Natural killer cell (primary cell): ENCODE results near the gene DTX2. TPM values are rescaled to one million over a fixed set of nuclear protein-coding genes. Genes with fewer than 3 reads are reported as not detected.
A peak's percentile ranks its signal among the peaks of the same experiment; 100 is the strongest.
"Not testable (repeated sequence)": the region's sequence is repeated elsewhere in the genome, so short reads cannot be mapped to it uniquely, and the experiment has no call there.

Source experiments
- ATAC-seq, 3 donors: fragments of 150-1000 bp in 2 of 3; fragments of 200-7000 bp in 1 of 3; cut with Tn5 transposase; 1 replicate in 1 of 3; 2 replicates in 2 of 3; pipeline ENCODE4 v1.10.0; 2021; ENCODE audit warnings: mild to moderate bottlenecking in 2 of 3, moderate library complexity in 2 of 3
- DNase-seq, 2 donors: peaks; one replicate each; pipeline versions ENCODE4 v3.0.0 to v3.0.0-alpha.2; 2013 to 2021; ENCODE audit warnings: mixed read lengths in 1 of 2
- H3K27ac ChIP-seq: one replicate; pipeline ENCODE4 v1.5.1; 2013; ENCODE audit warnings: mild to moderate bottlenecking, low read length
- H3K27me3 ChIP-seq: one replicate; pipeline ENCODE4 v1.6.1; 2013; ENCODE audit warnings: low read length; ENCODE audit not compliant: control insufficient read depth, insufficient read depth
- H3K36me3 ChIP-seq: one replicate; pipeline ENCODE4 v1.6.1; 2013; ENCODE audit warnings: low read length; ENCODE audit not compliant: control insufficient read depth, insufficient read depth
- H3K4me1 ChIP-seq: one replicate; pipeline ENCODE4 v1.6.1; 2013; ENCODE audit warnings: low read length; ENCODE audit not compliant: control insufficient read depth, insufficient read depth
- H3K4me3 ChIP-seq: one replicate; pipeline ENCODE4 v1.5.1; 2013; ENCODE audit warnings: low read length
- H3K9me3 ChIP-seq: one replicate; pipeline ENCODE4 v1.6.1; 2013; ENCODE audit warnings: low read length; ENCODE audit not compliant: control insufficient read depth, insufficient read depth
- H3K27ac Mint-ChIP-seq, 2 donors: one replicate each; pipeline ENCODE4 v1.8.0; 2022; ENCODE audit warnings: mild to moderate bottlenecking in 2 of 2, mixed read lengths in 2 of 2, moderate library complexity in 1 of 2
- H3K27me3 Mint-ChIP-seq, 2 donors: one replicate each; pipeline ENCODE4 v1.8.0; 2022; ENCODE audit warnings: low read depth in 2 of 2, mixed read lengths in 2 of 2
- H3K36me3 Mint-ChIP-seq: one replicate; pipeline ENCODE4 v1.8.0; 2022; ENCODE audit warnings: mixed read lengths
- H3K4me1 Mint-ChIP-seq, 2 donors: one replicate each; pipeline ENCODE4 v1.8.0; 2022; ENCODE audit warnings: mixed read lengths in 2 of 2
- H3K4me3 Mint-ChIP-seq: one replicate; pipeline ENCODE4 v1.8.0; 2022; ENCODE audit warnings: mild to moderate bottlenecking, moderate library complexity, mixed read lengths
- H3K9me3 Mint-ChIP-seq, 2 donors: one replicate each; pipeline ENCODE4 v1.8.0; 2022; ENCODE audit warnings: mixed read lengths in 2 of 2
- WGBS: methylation state at CpG from one replicate; pipeline ENCODE4 v1.1.7; 2013; ENCODE audit warnings: missing lambda C conversion rate; ENCODE audit not compliant: insufficient coverage; 5-methylcytosine and 5-hydroxymethylcytosine counted together
- intact Hi-C: fragments of 100-400 bp; cut with micrococcal nuclease; formaldehyde crosslinking; loops from one replicate; pipeline ENCODE4 v1.14.2; 2022
- total RNA-seq, 4 donors: library from RNA; stranded (reverse); fragments of 120-200 nt in 1 of 4; gene quantifications; one replicate each; pipeline versions ENCODE4 v1.2.3 to v1.2.4, GENCODE V29; 2013 to 2022

Gene DTX2
- total RNA-seq, 3 donors from 2014 or later (not counting 1 experiment from before 2014, with no cell fraction given): 32.3 to 48.3 (median 40.5) TPM

- H3K4me3 ChIP-seq, H3K36me3 Mint-ChIP-seq, DNase-seq, H3K36me3 ChIP-seq, H3K27me3 ChIP-seq, H3K9me3 Mint-ChIP-seq, H3K27ac Mint-ChIP-seq, H3K4me3 Mint-ChIP-seq, H3K4me1 ChIP-seq, H3K27ac ChIP-seq, ATAC-seq, H3K4me1 Mint-ChIP-seq, intact Hi-C loops, H3K9me3 ChIP-seq, H3K27me3 Mint-ChIP-seq: not testable (repeated sequence)
- WGBS: no CpG with 5 or more reads among the region's 20 CpGs
Observed at GRCh38 chr7:76485822-76486610, 24.5 kb downstream of the DTX2 start.

GRCh38 chr7:76486618-76487017 is 25.1 kb downstream of the DTX2 start:
- H3K27ac ChIP-seq, H3K4me1 ChIP-seq, H3K27ac Mint-ChIP-seq, H3K9me3 ChIP-seq, H3K27me3 Mint-ChIP-seq, H3K36me3 Mint-ChIP-seq, H3K36me3 ChIP-seq, H3K4me3 Mint-ChIP-seq, DNase-seq, H3K27me3 ChIP-seq, intact Hi-C loops, H3K9me3 Mint-ChIP-seq, H3K4me3 ChIP-seq, H3K4me1 Mint-ChIP-seq: not testable (repeated sequence)
- WGBS: no CpG with 5 or more reads among the region's 5 CpGs
- peak; percentile 90 to 96 (median 96) for ATAC-seq

GRCh38 chr7:76487969-76488368 is 26.5 kb downstream of the DTX2 start:
- H3K36me3 ChIP-seq, intact Hi-C loops, H3K27me3 ChIP-seq, ATAC-seq, H3K4me1 Mint-ChIP-seq, H3K9me3 Mint-ChIP-seq, H3K9me3 ChIP-seq, H3K4me3 ChIP-seq, H3K36me3 Mint-ChIP-seq, DNase-seq, H3K27me3 Mint-ChIP-seq, H3K27ac Mint-ChIP-seq, H3K27ac ChIP-seq, H3K4me3 Mint-ChIP-seq, H3K4me1 ChIP-seq: not testable (repeated sequence)
- WGBS: 57% methylated on average over 2 of the region's 13 CpGs

GRCh38 chr7:76492139-76492538 is 30.6 kb downstream of the DTX2 start:
- DNase-seq, H3K4me1 Mint-ChIP-seq, H3K27ac ChIP-seq, H3K27ac Mint-ChIP-seq, ATAC-seq, H3K9me3 Mint-ChIP-seq, H3K36me3 Mint-ChIP-seq, H3K4me1 ChIP-seq, intact Hi-C loops, H3K4me3 Mint-ChIP-seq, H3K36me3 ChIP-seq, H3K27me3 Mint-ChIP-seq, H3K9me3 ChIP-seq, H3K4me3 ChIP-seq, H3K27me3 ChIP-seq: not testable (repeated sequence)
- 90% methylated on average over 3 of the region's 10 CpGs for WGBS

GRCh38 chr7:76495717-76496116 is 34.2 kb downstream of the DTX2 start:
- H3K4me3 ChIP-seq, H3K27me3 Mint-ChIP-seq, H3K27ac Mint-ChIP-seq, intact Hi-C loops, H3K27me3 ChIP-seq, H3K9me3 ChIP-seq, H3K36me3 Mint-ChIP-seq, H3K4me3 Mint-ChIP-seq, H3K36me3 ChIP-seq, H3K9me3 Mint-ChIP-seq, DNase-seq, ATAC-seq, H3K4me1 ChIP-seq, H3K4me1 Mint-ChIP-seq, H3K27ac ChIP-seq: not testable (repeated sequence)
- WGBS: 98% methylated on average over 12 of the region's 16 CpGs

GRCh38 chr7:76497918-76498582 is 36.5 kb downstream of the DTX2 start:
- H3K27ac Mint-ChIP-seq, H3K27me3 ChIP-seq, H3K4me3 ChIP-seq, H3K36me3 ChIP-seq, H3K4me3 Mint-ChIP-seq, H3K36me3 Mint-ChIP-seq, H3K27me3 Mint-ChIP-seq, DNase-seq, H3K4me1 Mint-ChIP-seq, intact Hi-C loops, H3K27ac ChIP-seq, H3K4me1 ChIP-seq, ATAC-seq, H3K9me3 Mint-ChIP-seq, H3K9me3 ChIP-seq: not testable (repeated sequence)
- 95% methylated on average over 4 of the region's 27 CpGs for WGBS

- H3K27me3 ChIP-seq, H3K4me3 Mint-ChIP-seq, H3K36me3 ChIP-seq, H3K27ac Mint-ChIP-seq, DNase-seq, H3K36me3 Mint-ChIP-seq, H3K27me3 Mint-ChIP-seq, H3K27ac ChIP-seq, H3K9me3 Mint-ChIP-seq, ATAC-seq, H3K4me1 ChIP-seq, H3K4me1 Mint-ChIP-seq, H3K9me3 ChIP-seq, H3K4me3 ChIP-seq, intact Hi-C loops: not testable (repeated sequence)
- WGBS: 90% methylated on average over 2 of the region's 10 CpGs
Observed at GRCh38 chr7:76498583-76499200, 37.2 kb downstream of the DTX2 start.
